Measurements from ENCODE around the gene CDK5RAP3. TPM values are rescaled to one million over a fixed set of nuclear protein-coding genes. Genes with fewer than 3 reads are reported as not detected.

The CDK5RAP3 gene, protein sequence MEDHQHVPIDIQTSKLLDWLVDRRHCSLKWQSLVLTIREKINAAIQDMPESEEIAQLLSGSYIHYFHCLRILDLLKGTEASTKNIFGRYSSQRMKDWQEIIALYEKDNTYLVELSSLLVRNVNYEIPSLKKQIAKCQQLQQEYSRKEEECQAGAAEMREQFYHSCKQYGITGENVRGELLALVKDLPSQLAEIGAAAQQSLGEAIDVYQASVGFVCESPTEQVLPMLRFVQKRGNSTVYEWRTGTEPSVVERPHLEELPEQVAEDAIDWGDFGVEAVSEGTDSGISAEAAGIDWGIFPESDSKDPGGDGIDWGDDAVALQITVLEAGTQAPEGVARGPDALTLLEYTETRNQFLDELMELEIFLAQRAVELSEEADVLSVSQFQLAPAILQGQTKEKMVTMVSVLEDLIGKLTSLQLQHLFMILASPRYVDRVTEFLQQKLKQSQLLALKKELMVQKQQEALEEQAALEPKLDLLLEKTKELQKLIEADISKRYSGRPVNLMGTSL
- 45.1 and 75.8 TPM in 2 replicates for total RNA-seq

GRCh38 chr17:47970725-47971499 is at the start of gene CDK5RAP3:
Gene CDK5RAP3, plus strand, starts transcription at chr17:47971113. Its CDS starts 34 bp downstream, at chr17:47971147.

GRCh38 chr17:47941246-47942095 is 29.4 kb upstream of the CDK5RAP3 start, which contains the start of gene PNPO:
Gene PNPO, plus strand, starts transcription at chr17:47941571. Its CDS starts 105 bp downstream, at chr17:47941676.

DNA sequence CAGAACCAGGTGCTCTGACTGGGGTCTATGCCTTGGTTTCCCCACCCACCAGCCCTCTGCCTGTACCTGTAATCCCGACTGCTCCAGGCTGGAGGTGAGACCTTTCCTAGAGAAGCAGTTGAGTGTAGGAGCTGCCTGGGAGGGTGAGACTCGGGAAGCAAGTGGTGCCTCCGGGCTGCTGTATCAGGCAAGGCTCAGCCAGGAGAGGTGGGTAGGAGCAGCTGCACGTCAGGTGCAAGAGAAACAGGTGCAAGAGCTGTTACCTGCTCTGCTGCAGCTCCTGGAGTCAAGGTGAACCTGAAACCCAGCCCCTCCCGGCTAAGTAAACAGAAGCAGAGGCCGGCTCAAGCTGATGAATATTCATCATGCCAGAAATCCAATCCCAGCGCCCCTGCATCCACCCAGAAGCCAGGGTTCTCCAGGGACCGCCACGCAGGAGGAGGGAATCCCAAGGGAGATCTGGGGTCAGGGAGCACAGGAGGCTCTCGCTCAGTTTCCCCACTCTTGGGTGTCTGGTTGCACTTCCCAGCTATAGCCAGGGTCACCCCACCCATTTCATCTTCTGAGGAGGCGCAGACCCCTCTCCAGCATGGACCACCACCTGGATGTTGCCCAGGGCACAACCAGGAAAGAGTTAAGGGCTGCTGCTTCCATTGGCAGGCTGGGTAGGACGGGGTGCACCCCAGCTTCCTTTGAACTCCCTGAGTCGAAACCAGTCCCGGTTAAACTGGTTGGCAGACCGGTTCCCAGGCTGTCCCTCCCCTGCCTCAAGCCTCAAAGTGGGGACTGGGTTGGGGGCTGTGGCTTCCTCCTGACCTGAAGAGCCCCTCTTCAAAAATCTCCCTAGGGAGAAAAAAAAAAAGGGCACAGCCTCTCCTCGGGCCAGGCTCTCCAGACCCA is 13.1 kb upstream of the CDK5RAP3 start, which contains the start of gene PRR15L:
PRR15L (minus strand) TSS at position 293 of the 900 bp plus-strand sequence. CDS start 4,649 bp downstream, outside the sequence.

Other genes starting within 250 kb of the CDK5RAP3 start
- gene TBX21, start 237.9 kb upstream of the CDK5RAP3 start, total RNA-seq, result not detected in 2 replicates
- gene OSBPL7, start 149.3 kb upstream of the CDK5RAP3 start, total RNA-seq, result 5.8 and 11.1 TPM in 2 replicates
- gene MRPL10, start 139.6 kb upstream of the CDK5RAP3 start, total RNA-seq, result 15.8 and 25.0 TPM in 2 replicates
- under 0.01 and 0.15 TPM in 2 replicates for gene LRRC46, start 139.4 kb upstream of the CDK5RAP3 start, total RNA-seq
- 51.6 and 69.1 TPM in 2 replicates for gene SCRN2, start 129.8 kb upstream of the CDK5RAP3 start, total RNA-seq
- gene SP6, start 120.0 kb upstream of the CDK5RAP3 start, total RNA-seq, result 0.65 and 1.2 TPM in 2 replicates
- 0.30 and 1.9 TPM in 2 replicates for gene SP2, start 74.9 kb upstream of the CDK5RAP3 start, total RNA-seq
- 21.1 and 45.6 TPM in 2 replicates for gene PNPO, start 29.5 kb upstream of the CDK5RAP3 start, total RNA-seq
- not detected in 2 replicates for gene PRR15L, start 13.2 kb upstream of the CDK5RAP3 start, total RNA-seq
- 9.3 and 11.7 TPM in 2 replicates for gene COPZ2, start 66.7 kb downstream of the CDK5RAP3 start, total RNA-seq
- 55.5 and 88.0 TPM in 2 replicates for gene NFE2L1, start 77.2 kb downstream of the CDK5RAP3 start, total RNA-seq
- gene CBX1, start 130.4 kb downstream of the CDK5RAP3 start, total RNA-seq, result 75.4 and 80.9 TPM in 2 replicates
- gene SNX11, start 136.7 kb downstream of the CDK5RAP3 start, total RNA-seq, result 17.9 and 21.1 TPM in 2 replicates

All from epithelial cell of umbilical artery (primary cell).